ENCODE results near the gene DKK3.

Gene DKK3

GRCh38 chr11:12050470-12051286 is 42.3 kb upstream of the DKK3 start:
- TF ChIP-seq, protein P1, sequence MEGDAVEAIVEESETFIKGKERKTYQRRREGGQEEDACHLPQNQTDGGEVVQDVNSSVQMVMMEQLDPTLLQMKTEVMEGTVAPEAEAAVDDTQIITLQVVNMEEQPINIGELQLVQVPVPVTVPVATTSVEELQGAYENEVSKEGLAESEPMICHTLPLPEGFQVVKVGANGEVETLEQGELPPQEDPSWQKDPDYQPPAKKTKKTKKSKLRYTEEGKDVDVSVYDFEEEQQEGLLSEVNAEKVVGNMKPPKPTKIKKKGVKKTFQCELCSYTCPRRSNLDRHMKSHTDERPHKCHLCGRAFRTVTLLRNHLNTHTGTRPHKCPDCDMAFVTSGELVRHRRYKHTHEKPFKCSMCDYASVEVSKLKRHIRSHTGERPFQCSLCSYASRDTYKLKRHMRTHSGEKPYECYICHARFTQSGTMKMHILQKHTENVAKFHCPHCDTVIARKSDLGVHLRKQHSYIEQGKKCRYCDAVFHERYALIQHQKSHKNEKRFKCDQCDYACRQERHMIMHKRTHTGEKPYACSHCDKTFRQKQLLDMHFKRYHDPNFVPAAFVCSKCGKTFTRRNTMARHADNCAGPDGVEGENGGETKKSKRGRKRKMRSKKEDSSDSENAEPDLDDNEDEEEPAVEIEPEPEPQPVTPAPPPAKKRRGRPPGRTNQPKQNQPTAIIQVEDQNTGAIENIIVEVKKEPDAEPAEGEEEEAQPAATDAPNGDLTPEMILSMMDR (IDR thresholded peaks at IDR 0.05) = no peak

- TF ChIP-seq, protein P1 (IDR thresholded peaks at IDR 0.05) = no peak
These were observed 40.7 kb upstream of the DKK3 start for GRCh38 chr11:12048936-12049790.

- TF ChIP-seq, protein P1 (IDR thresholded peaks at IDR 0.05) = no peak
These were observed 38.3 kb upstream of the DKK3 start for GRCh38 chr11:12046636-12047236.

- TF ChIP-seq, protein P1 (IDR thresholded peaks at IDR 0.05) = no peak
These were observed 37.6 kb upstream of the DKK3 start for GRCh38 chr11:12045914-12046635.

DNA sequence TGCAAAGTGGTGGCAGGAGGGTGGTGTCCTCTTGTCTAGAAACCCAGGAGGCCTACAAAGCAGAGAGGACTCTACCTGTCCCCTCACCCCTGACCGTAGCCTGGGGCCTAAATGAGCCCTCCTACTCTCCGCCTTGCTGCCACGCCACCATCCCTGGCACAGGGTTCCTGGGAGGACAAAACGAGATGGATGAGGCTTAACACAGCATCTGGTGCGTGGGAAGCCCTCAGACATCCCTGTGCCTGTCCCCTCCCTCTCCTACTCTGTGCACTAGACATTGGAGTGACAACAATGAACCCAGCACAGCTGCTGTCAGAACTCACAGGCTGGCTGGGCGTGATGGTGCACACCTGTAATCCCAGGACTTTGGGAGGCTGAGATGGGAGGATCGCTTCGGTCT is 36.4 kb upstream of the DKK3 start:
- TF ChIP-seq, protein P1 (IDR thresholded peaks at IDR 0.05) = no peak

GRCh38 chr11:12043959-12044791 is 35.7 kb upstream of the DKK3 start:
- TF ChIP-seq, protein P1 (IDR thresholded peaks at IDR 0.05) = peak; percentile 89
